Mucosa of descending colon (tissue), 3 donors: Measurements from ENCODE around the gene CCAR1. TPM values are rescaled to one million over a fixed set of nuclear protein-coding genes. Genes with fewer than 3 reads are reported as not detected.

ENCODE experiments used
- ATAC-seq: fragments of 200-7000 bp; cut with Tn5 transposase; one replicate; pipeline ENCODE4 v1.9.1; 2020; ENCODE audit warnings: mild to moderate bottlenecking, moderate library complexity
- DNase-seq, 3 donors: peaks; one replicate each; pipeline ENCODE4 v3.0.0-alpha.2; 2020
- H3K36me3 ChIP-seq: fragments of 200-600 bp; one replicate; pipeline ENCODE4 v1.8.0; 2021; ENCODE audit warnings: low read depth, mild to moderate bottlenecking
- H3K4me1 ChIP-seq: fragments of 200-600 bp; one replicate; pipeline ENCODE4 v1.8.0; 2021; ENCODE audit warnings: low read depth, mild to moderate bottlenecking
- H3K4me3 ChIP-seq: fragments of 200-600 bp; one replicate; pipeline ENCODE4 v1.8.0; 2021; ENCODE audit warnings: mild to moderate bottlenecking
- H3K9me3 ChIP-seq: fragments of 200-600 bp; one replicate; pipeline ENCODE4 v1.8.0; 2021; ENCODE audit warnings: mild to moderate bottlenecking
- CTCF ChIP-seq: fragments of 200-600 bp; IDR thresholded peaks from one replicate; pipeline ENCODE4 v1.8.0; 2022; ENCODE audit warnings: antibody characterized with exemption, mild to moderate bottlenecking
- intact Hi-C, 2 donors: fragments of 100-400 bp; cut with DNase I in 1 of 2; cut with micrococcal nuclease in 1 of 2; formaldehyde crosslinking; loops; one replicate each; pipeline versions ENCODE4 v1.11.0 to v1.11.1; 2022; cut with DNase I, micrococcal nuclease
- long read RNA-seq, 2 donors: library from polyadenylated mRNA; unstranded; transcript quantifications; one replicate each; pipeline ENCODE4 v2.0.0, GENCODE V29; 2019 to 2021
- total RNA-seq, 3 donors: library from RNA; stranded (reverse); fragmentation: NEBNext Ultra II Directional in 2 of 3; extraction: Animal tissue kit (Norgen Biotek cat#: 25700) in 2 of 3; gene quantifications; one replicate each; pipeline versions ENCODE4 v1.2.1 to v1.2.4, GENCODE V29; 2021 to 2023
- donor health status: DM: no; HTN: no; CAD: no; lungs with moderate emphysema.
- donor health status: DM: no; HTN: no; CAD: no.
- donor health status: DM: no; HTN: yes; CAD: no.

Gene CCAR1
- 10 to 100 TPM; 45.6 to 58.2 (median 49.1) TPM for total RNA-seq
- long read RNA-seq, donor 1, partial matches to known transcripts: 3 of 10 reads
- long read RNA-seq, donor 1, other reads (novel, unspliced or antisense): 6 of 10 reads
- long read RNA-seq, donor 2, partial matches to known transcripts: 11 of 12 reads
- long read RNA-seq, donor 2, other reads (novel, unspliced or antisense): 1 of 12 reads

GRCh38 chr10:68720793-68721672 is at the start of gene CCAR1:
CCAR1 (plus strand) TSS chr10:68721239; CDS start chr10:68722505, 1,266 bp downstream.
- H3K4me1 ChIP-seq: peaks cover 7% of the 10 kb centered on the region
- H3K36me3 ChIP-seq: no peaks in the 10 kb centered on the region
- no peaks in the 10 kb centered on the region for H3K9me3 ChIP-seq
- no peak for TF ChIP-seq CTCF
- intact Hi-C loops: no loop called here
- peak; percentile 100 for ATAC-seq
- peak; percentile 97 to 98 (median 97) for DNase-seq
- H3K4me3 ChIP-seq: peak within 1 kb of the TSS; percentile 78

- H3K4me3 ChIP-seq: no peak overlapping the region
- intact Hi-C loops: no loop called here
- H3K4me1 ChIP-seq: no peaks in the 10 kb centered on the region
- TF ChIP-seq CTCF: no peak
- H3K9me3 ChIP-seq: no peaks in the 10 kb centered on the region
- H3K36me3 ChIP-seq: no peaks in the 10 kb centered on the region
- DNase-seq (no peak), ATAC-seq (no peak)
Observed at GRCh38 chr10:68684413-68684812, 36.6 kb upstream of the CCAR1 start.

GRCh38 chr10:68696018-68696417 is 25.0 kb upstream of the CCAR1 start:
- Histone ChIP-seq H3K4me3 (no peak overlapping the region), H3K9me3 (no peaks in the 10 kb centered on the region), H3K36me3 (no peaks in the 10 kb centered on the region), H3K4me1 (no peaks in the 10 kb centered on the region)
- DNase-seq (no peak), ATAC-seq (no peak)
- no peak for TF ChIP-seq CTCF
- intact Hi-C loops: no loop called here

- no peak for DNase-seq
- H3K36me3 ChIP-seq: no peaks in the 10 kb centered on the region
- H3K9me3 ChIP-seq: no peaks in the 10 kb centered on the region
- H3K4me1 ChIP-seq: no peaks in the 10 kb centered on the region
- TF ChIP-seq CTCF: no peak
- intact Hi-C loops: no loop called here
- ATAC-seq: no peak
- H3K4me3 ChIP-seq: no peak overlapping the region
Observed at GRCh38 chr10:68697106-68697505, 23.9 kb upstream of the CCAR1 start.

- intact Hi-C loops: no loop called here
- TF ChIP-seq CTCF: no peak
- H3K9me3 ChIP-seq: no peaks in the 10 kb centered on the region
- DNase-seq (no peak), ATAC-seq (no peak)
- no peaks in the 10 kb centered on the region for H3K4me1 ChIP-seq
- no peaks in the 10 kb centered on the region for H3K36me3 ChIP-seq
- no peak overlapping the region for H3K4me3 ChIP-seq
Observed at GRCh38 chr10:68700197-68700596, 20.8 kb upstream of the CCAR1 start.
